ENCODE measurements around the gene DGKG.

The DGKG gene

DNA sequence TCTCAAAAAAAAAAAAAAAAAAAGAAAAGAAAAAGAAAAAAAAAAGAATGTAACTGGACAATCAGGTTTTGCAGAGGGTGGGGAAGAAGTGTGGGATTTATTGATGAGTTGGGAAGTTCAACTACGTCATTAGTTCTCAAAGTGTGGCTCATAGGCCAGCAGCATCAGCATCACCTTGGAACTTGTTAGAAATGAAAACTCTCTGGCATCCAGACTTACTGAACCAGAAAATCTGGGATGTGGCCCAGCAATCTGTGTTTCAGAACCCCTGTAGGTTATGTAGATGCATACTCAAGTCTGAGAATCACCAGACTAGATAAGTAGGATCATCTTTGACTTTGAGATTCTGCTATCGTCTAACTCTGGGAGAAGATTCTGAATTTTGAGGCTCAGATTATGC, 207.4 kb downstream of the DGKG start:
- no peak for DNase-seq (ENCODE audit: extremely low read depth, low read depth)
- TF ChIP-seq, protein P1, sequence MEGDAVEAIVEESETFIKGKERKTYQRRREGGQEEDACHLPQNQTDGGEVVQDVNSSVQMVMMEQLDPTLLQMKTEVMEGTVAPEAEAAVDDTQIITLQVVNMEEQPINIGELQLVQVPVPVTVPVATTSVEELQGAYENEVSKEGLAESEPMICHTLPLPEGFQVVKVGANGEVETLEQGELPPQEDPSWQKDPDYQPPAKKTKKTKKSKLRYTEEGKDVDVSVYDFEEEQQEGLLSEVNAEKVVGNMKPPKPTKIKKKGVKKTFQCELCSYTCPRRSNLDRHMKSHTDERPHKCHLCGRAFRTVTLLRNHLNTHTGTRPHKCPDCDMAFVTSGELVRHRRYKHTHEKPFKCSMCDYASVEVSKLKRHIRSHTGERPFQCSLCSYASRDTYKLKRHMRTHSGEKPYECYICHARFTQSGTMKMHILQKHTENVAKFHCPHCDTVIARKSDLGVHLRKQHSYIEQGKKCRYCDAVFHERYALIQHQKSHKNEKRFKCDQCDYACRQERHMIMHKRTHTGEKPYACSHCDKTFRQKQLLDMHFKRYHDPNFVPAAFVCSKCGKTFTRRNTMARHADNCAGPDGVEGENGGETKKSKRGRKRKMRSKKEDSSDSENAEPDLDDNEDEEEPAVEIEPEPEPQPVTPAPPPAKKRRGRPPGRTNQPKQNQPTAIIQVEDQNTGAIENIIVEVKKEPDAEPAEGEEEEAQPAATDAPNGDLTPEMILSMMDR (IDR thresholded peaks at IDR 0.05; ENCODE audit: low read depth, low read length): no peak

DNA sequence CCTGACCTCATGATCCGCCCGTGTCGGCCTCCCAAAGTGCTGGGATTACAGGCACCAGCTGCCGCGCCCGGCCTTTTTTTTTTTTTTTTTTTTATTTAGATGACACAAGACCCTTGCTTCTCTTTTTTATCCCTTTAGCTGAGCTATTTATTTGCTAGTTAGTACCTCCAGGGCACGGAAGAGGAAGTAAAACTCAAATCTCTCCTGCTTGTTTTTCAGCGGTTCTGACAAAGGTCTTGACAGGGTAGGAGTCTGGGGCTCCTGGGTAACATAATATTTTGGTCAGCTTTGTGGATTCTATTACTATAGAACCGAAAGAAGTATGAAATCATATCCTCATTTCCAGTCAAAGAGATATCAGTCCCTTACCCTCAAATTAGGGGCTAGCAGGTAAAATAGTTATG, 209.1 kb downstream of the DGKG start:
- TF ChIP-seq, protein P1 (IDR thresholded peaks at IDR 0.05; ENCODE audit: low read depth, low read length): no peak
- no peak for DNase-seq (ENCODE audit: extremely low read depth, low read depth)

DNA sequence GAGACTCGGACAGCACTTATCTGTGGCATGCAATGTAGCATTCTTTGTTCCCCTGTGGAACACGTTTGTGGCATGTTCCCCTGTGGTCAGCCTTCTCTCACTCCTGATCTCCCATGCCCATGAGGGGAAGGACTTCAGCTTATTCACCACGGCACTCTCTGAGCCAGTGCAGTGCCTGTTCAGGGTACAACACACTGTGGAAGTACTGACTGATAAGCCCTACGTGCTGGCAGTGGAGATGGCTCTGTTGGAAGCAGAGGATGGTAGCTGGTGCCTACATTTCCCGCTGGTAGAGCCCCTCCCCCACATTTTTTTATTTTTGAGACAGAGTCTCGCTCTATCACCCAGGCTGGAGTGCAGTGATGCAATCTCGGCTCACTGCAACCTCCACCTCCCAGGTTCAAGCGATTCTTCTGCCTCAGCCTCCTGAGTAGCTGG, 209.7 kb downstream of the DGKG start:
- no peak for DNase-seq (ENCODE audit: extremely low read depth, low read depth)
- TF ChIP-seq, protein P1 (IDR thresholded peaks at IDR 0.05; ENCODE audit: low read depth, low read length): no peak

DNA sequence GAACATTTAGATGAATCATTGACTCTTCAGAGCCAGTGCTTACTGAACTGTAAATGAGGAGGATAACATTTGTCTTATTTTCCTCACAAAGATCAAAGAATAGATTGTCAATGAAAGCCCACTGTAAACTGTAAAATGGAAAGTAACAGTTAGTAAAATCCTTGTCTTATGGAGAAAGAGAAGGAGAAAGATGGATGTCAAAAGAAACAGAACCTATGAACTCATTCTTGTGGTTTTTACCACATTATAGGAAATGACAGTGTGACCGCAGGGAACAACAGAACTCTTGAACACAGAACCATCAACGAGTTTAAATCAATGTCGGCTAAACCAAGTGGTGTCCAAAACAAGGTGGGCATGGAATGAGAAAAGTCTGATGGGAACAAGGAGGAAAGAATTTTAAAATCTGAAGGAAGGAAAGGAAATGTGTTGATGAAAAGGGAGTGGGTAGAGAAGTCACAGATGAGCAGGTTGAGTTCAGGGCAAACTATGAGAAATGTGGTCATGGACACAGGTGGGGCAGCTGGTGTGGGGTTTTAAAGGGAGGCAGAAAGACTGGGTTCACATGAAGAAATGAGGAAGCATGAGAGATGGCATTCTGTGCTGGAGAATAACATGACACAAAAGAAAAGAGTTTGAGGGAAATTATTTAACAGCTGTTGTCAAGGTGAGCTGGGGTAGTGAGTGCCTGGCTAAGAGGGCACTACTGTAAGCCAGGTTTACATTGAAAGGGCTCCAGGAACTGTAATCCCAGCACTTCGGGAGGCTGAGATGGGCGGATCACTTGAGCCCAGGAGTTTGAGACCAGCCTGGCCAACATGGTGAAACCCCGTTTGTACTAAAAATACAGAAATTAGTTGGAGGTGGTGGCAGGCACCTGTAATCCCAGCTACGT, 210.7 kb downstream of the DGKG start:
- DNase-seq (ENCODE audit: extremely low read depth, low read depth): no peak
- TF ChIP-seq, protein P1 (IDR thresholded peaks at IDR 0.05; ENCODE audit: low read depth, low read length): no peak

DNA sequence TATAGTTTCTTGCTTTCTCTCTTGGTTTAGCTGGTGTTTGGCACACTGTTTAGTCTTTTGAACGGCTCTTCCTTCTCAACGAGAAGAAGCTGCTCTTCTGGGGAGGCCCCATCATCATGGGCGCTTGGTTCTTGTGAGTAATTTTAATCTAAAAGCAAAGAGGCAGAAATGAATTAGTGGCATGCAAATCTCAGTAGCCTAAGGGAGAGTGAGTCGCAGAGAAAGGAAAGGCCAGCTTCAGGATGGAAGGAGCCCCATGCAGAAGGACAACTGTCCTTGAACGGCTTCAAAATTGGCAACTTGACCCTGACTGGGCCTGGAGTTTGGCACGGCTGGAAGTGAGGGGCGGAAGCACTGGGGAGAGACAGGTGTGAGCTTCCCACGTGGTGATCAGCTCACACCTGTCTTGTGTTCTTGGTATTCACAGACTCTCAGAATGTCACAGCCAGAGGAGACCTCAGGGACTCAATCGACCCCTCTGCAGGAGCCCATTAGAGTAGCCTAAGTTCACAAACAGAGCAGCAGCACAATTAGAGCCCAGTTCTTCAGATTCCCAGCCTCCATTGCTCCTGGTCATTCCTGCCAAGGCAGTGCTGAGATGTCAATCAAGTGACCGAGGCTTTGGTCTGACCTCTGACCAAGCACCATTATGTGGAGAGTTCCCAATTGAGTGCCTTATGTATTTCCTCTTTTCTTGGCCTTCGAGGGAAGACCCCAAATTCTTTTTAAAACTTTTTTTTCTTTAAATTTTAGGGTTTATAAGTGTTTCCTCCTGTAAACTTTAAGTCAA, 211.8 kb downstream of the DGKG start:
- no peak for DNase-seq (ENCODE audit: extremely low read depth, low read depth)
- TF ChIP-seq, protein P1 (IDR thresholded peaks at IDR 0.05; ENCODE audit: low read depth, low read length): no peak

DNA sequence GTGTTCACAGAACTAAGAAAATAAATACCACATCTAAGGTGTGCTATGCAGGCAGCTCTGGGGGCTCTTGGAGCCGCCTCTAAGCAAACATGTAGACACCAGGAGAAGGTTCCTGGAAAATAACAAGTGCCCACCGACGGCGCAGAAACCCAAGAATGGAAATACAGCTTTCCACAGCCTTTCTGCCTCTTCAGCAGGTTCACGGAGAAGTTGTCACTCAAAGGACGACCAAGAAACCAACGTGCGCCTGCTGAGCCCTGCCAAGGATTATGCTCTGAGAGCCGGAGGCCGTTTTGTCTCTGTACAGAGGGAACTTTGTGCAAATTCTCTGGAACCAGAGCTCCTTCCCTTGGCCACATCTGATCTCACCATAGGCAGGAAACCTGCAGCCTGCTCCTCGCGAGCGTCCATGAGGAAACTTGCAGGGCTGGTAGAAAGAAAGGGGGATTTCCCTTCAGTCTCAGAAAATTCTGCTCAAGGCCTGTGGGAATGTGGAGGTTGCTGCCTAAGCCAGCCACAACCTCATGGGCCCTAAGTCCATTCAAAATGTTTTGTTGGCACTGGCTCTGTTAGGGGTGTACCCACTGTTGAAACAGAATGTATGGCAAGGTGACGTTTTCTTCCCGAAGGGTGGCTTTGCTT, 212.6 kb downstream of the DGKG start:
- TF ChIP-seq, protein P1 (IDR thresholded peaks at IDR 0.05; ENCODE audit: low read depth, low read length): no peak
- DNase-seq (ENCODE audit: extremely low read depth, low read depth): no peak

Measured in AG09319 (cell line).